BE2C (cell line): Measurements from ENCODE around the gene PBX3.

ENCODE experiments used
- DNase-seq: peaks from one replicate; pipeline ENCODE4 v3.0.0-alpha.2; 2020
- H3K27me3 ChIP-seq: fragments of 250-450 bp; sonication (Bioruptor Pico); 2 replicates; pipeline ENCODE4 v1.5.1; 2020; ENCODE audit warnings: mild to moderate bottlenecking
- H3K36me3 ChIP-seq: fragments of 250-450 bp; sonication (Bioruptor Pico); 2 replicates; pipeline ENCODE4 v1.5.1; 2020; ENCODE audit warnings: mild to moderate bottlenecking
- H3K4me1 ChIP-seq: fragments of 250-450 bp; sonication (Bioruptor Pico); 2 replicates; pipeline ENCODE4 v1.5.1; 2020
- H3K4me3 ChIP-seq: 2 replicates; pipeline ENCODE4 v1.5.1; 2011; ENCODE audit warnings: low read depth, low read length
- H3K9me3 ChIP-seq: fragments of 250-450 bp; sonication (Bioruptor Pico); 2 replicates; pipeline ENCODE4 v1.5.1; 2020
- TF ChIP-seq, protein P1 (sequence below): IDR thresholded peaks from 2 replicates; pipeline ENCODE4 v1.5.1; 2012; ENCODE audit warnings: mild to moderate bottlenecking, low read depth, low read length

The PBX3 gene

DNA sequence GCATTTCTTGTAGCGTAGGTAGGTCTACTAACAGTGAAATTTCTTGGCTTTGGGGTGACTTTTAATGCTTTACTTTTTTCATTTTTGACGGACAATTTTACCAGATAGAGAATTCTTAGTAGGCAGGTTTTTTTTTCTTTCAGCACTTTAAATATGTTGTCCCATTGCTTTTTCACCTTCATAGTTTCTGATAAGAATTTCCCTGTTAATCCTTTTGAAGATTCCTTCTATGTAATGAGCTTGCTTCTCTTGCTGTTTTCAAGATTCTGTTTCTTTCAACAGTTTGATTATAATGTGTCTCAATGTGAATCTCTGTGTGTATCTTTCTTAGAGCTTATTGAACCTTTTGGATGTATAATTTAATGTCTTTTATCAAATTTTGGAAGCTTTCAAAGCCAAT lies 35.5 kb downstream of the PBX3 start:
- no peak overlapping the region for H3K4me3 ChIP-seq
- DNase-seq, result no peak
- H3K4me1 ChIP-seq, result no peaks in the 10 kb centered on the region
- H3K36me3 ChIP-seq, result no peaks in the 10 kb centered on the region
- no peaks in the 10 kb centered on the region for H3K27me3 ChIP-seq
- TF ChIP-seq, protein P1, sequence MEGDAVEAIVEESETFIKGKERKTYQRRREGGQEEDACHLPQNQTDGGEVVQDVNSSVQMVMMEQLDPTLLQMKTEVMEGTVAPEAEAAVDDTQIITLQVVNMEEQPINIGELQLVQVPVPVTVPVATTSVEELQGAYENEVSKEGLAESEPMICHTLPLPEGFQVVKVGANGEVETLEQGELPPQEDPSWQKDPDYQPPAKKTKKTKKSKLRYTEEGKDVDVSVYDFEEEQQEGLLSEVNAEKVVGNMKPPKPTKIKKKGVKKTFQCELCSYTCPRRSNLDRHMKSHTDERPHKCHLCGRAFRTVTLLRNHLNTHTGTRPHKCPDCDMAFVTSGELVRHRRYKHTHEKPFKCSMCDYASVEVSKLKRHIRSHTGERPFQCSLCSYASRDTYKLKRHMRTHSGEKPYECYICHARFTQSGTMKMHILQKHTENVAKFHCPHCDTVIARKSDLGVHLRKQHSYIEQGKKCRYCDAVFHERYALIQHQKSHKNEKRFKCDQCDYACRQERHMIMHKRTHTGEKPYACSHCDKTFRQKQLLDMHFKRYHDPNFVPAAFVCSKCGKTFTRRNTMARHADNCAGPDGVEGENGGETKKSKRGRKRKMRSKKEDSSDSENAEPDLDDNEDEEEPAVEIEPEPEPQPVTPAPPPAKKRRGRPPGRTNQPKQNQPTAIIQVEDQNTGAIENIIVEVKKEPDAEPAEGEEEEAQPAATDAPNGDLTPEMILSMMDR, result no peak
- H3K9me3 ChIP-seq, result no peaks in the 10 kb centered on the region

- H3K36me3 ChIP-seq, result no peaks in the 10 kb centered on the region
- no peak overlapping the region for H3K4me3 ChIP-seq
- H3K27me3 ChIP-seq, result no peaks in the 10 kb centered on the region
- H3K9me3 ChIP-seq, result peaks cover 4% of the 10 kb centered on the region; the same call in 1 of the 2 replicates
- TF ChIP-seq, protein P1, result no peak
- H3K4me1 ChIP-seq, result no peaks in the 10 kb centered on the region
- DNase-seq, result no peak
Observed at GRCh38 chr9:125784286-125785049, 37.3 kb downstream of the PBX3 start.

DNA sequence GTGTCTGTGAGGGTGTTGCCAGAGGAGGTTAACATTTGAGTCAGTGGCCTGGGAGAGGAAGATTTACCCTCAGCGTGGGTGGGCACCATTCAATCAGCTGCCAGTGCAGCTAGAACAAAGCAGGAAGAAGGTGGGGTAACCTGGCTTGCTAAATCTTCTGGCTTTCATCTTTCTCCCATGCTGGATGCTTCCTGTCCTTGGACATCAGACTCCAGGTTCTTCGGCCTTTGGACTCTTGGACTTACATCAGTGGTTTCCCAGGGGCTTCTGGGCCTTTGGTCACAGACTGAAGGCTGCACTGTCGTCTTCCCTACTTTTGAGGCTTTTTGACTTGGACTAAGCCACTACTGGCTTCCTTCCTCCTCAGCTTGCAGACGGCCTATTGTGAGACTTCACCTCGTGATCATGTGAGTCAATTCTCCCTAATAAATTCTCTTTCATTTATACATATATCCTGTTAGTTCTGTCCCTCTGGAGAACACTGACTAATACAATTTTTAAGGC lies 38.1 kb downstream of the PBX3 start:
- DNase-seq, result no peak
- Histone ChIP-seq H3K9me3 (peaks cover 5% of the 10 kb centered on the region), H3K4me1 (no peaks in the 10 kb centered on the region), H3K4me3 (no peak overlapping the region), H3K27me3 (no peaks in the 10 kb centered on the region), H3K36me3 (no peaks in the 10 kb centered on the region)
- TF ChIP-seq, protein P1, result no peak

GRCh38 chr9:125787715-125788114 lies 40.5 kb downstream of the PBX3 start:
- Histone ChIP-seq H3K27me3 (no peaks in the 10 kb centered on the region), H3K4me3 (no peak overlapping the region), H3K9me3 (peaks cover 5% of the 10 kb centered on the region), H3K36me3 (no peaks in the 10 kb centered on the region; the same call in 1 of the 2 replicates), H3K4me1 (no peaks in the 10 kb centered on the region)
- DNase-seq, result no peak
- TF ChIP-seq, protein P1, result no peak

- no peaks in the 10 kb centered on the region for H3K27me3 ChIP-seq
- H3K4me1 ChIP-seq, result no peaks in the 10 kb centered on the region
- H3K36me3 ChIP-seq, result no peaks in the 10 kb centered on the region; the same call in 1 of the 2 replicates
- no peak overlapping the region for H3K4me3 ChIP-seq
- peaks cover 5% of the 10 kb centered on the region for H3K9me3 ChIP-seq
- TF ChIP-seq, protein P1, result no peak
- DNase-seq, result no peak
Observed at GRCh38 chr9:125789196-125789595, 42.0 kb downstream of the PBX3 start.

DNA sequence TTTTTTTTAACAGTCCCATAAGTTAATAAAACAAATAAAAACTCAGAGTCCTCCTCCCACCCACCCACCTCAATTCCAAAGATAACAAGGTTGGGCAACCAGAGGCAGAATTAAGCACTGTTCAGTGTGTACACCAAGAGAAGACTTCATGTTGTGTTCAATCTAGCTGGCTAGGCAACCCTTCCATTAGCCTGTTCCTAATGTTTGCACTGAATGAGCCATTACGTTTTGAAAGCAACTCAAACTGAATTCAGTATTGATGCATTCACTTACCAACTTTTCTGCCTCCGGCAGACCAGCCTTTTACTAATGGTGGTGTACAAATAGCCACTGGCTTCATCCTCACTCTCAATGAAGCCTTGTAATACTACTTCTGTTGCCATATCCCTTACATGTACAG lies 47.5 kb downstream of the PBX3 start:
- H3K9me3 ChIP-seq, result no peaks in the 10 kb centered on the region; the same call in 1 of the 2 replicates
- no peaks in the 10 kb centered on the region for H3K27me3 ChIP-seq
- DNase-seq, result no peak
- H3K36me3 ChIP-seq, result no peaks in the 10 kb centered on the region; the same call in 1 of the 2 replicates
- TF ChIP-seq, protein P1, result no peak
- no peak overlapping the region for H3K4me3 ChIP-seq
- no peaks in the 10 kb centered on the region for H3K4me1 ChIP-seq
